Neural crest cell (in vitro differentiated cells): ENCODE data around the gene TANC2. TPM values are rescaled to one million over a fixed set of nuclear protein-coding genes. Genes with fewer than 3 reads are reported as not detected.
A peak's percentile ranks its signal among the peaks of the same experiment; 100 is the strongest.

Experiments used
- DNase-seq: peaks from one replicate; pipeline ENCODE4 v3.0.0; 2021; ENCODE audit warnings: low read depth, mixed read lengths, low spot score
- H3K27ac Mint-ChIP-seq: one replicate; pipeline ENCODE4 v1.8.0; 2021; ENCODE audit warnings: mild to moderate bottlenecking, mixed read lengths; ENCODE audit not compliant: unreplicated experiment
- H3K27me3 Mint-ChIP-seq: 2 replicates; pipeline ENCODE4 v1.8.0; 2021; ENCODE audit warnings: low read depth, mild to moderate bottlenecking, mixed read lengths
- H3K36me3 Mint-ChIP-seq: 2 replicates; pipeline ENCODE4 v1.8.0; 2021; ENCODE audit warnings: low read depth, mild to moderate bottlenecking, mixed read lengths
- H3K4me1 Mint-ChIP-seq: 2 replicates; pipeline ENCODE4 v1.8.0; 2021; ENCODE audit warnings: mixed read lengths
- H3K4me3 Mint-ChIP-seq: one replicate; pipeline ENCODE4 v1.8.0; 2021; ENCODE audit warnings: mild to moderate bottlenecking, mixed read lengths
- H3K9me3 Mint-ChIP-seq: 2 replicates; pipeline ENCODE4 v1.8.0; 2021; ENCODE audit warnings: mixed read lengths
- total RNA-seq: library from RNA; stranded (reverse); gene quantifications from 2 replicates; pipeline ENCODE4 v1.2.1, GENCODE V29; 2021
- TF ChIP-seq, protein P1 (sequence below): fragments of 200-600 bp; sonication (generic); conservative IDR thresholded peaks from 2 replicates; pipeline ENCODE4 v1.5.0; 2021; ENCODE audit warnings: antibody characterized with exemption, mild to moderate bottlenecking

Gene TANC2
- total RNA-seq, 1 donor from 2014 or later: 37.8 TPM

- no peak for DNase-seq
- Mint-ChIP-seq H3K27ac (no peak overlapping the region), H3K9me3 (no peaks in the 10 kb centered on the region), H3K4me1 (peaks cover 28% of the 10 kb centered on the region), H3K27me3 (peaks cover 15% of the 10 kb centered on the region), H3K4me3 (peak overlapping the region; percentile 24), H3K36me3 (no peaks in the 10 kb centered on the region)
- TF ChIP-seq, protein P1, sequence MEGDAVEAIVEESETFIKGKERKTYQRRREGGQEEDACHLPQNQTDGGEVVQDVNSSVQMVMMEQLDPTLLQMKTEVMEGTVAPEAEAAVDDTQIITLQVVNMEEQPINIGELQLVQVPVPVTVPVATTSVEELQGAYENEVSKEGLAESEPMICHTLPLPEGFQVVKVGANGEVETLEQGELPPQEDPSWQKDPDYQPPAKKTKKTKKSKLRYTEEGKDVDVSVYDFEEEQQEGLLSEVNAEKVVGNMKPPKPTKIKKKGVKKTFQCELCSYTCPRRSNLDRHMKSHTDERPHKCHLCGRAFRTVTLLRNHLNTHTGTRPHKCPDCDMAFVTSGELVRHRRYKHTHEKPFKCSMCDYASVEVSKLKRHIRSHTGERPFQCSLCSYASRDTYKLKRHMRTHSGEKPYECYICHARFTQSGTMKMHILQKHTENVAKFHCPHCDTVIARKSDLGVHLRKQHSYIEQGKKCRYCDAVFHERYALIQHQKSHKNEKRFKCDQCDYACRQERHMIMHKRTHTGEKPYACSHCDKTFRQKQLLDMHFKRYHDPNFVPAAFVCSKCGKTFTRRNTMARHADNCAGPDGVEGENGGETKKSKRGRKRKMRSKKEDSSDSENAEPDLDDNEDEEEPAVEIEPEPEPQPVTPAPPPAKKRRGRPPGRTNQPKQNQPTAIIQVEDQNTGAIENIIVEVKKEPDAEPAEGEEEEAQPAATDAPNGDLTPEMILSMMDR: no peak
Observed at GRCh38 chr17:62964506-62964905, 1.5 kb upstream of the TANC2 start.

GRCh38 chr17:62965174-62965685 lies 805 bp upstream of the TANC2 start:
- peaks cover 15% of the 10 kb centered on the region for H3K27me3 Mint-ChIP-seq
- peak overlapping the region; percentile 96 for H3K4me3 Mint-ChIP-seq
- H3K4me1 Mint-ChIP-seq: peaks cover 28% of the 10 kb centered on the region
- no peak for DNase-seq
- peak overlapping the region; percentile 93 for H3K27ac Mint-ChIP-seq
- TF ChIP-seq, protein P1: no peak
- no peaks in the 10 kb centered on the region for H3K9me3 Mint-ChIP-seq
- no peaks in the 10 kb centered on the region for H3K36me3 Mint-ChIP-seq

GRCh38 chr17:62966426-62967204 lies 580 bp downstream of the TANC2 start:
- peaks cover 28% of the 10 kb centered on the region for H3K4me1 Mint-ChIP-seq
- TF ChIP-seq, protein P1: no peak
- no peaks in the 10 kb centered on the region for H3K9me3 Mint-ChIP-seq
- no peaks in the 10 kb centered on the region for H3K36me3 Mint-ChIP-seq
- peak overlapping the region; percentile 87 for H3K4me3 Mint-ChIP-seq
- peaks cover 15% of the 10 kb centered on the region for H3K27me3 Mint-ChIP-seq
- no peak overlapping the region for H3K27ac Mint-ChIP-seq
- peak; percentile 59 for DNase-seq

DNA sequence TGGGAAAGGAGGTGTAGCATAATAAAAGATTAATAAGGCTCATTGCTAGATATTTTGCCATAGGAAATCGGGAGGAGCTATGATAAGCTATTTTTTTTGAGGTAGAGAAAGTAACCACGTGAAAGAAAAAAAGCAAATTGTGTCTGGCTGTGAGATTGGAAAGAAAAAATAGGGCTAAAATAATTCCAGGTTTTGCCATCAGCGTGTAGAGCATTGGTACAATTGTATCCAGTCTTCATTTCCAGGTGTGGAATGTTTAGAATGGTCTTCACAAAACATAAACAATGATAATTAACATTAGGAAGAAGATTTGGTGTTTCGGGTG lies 1.1 kb downstream of the TANC2 start:
- H3K36me3 Mint-ChIP-seq: peaks cover under 1% of the 10 kb centered on the region
- peaks cover 14% of the 10 kb centered on the region for H3K27me3 Mint-ChIP-seq
- H3K9me3 Mint-ChIP-seq: peaks cover under 1% of the 10 kb centered on the region
- TF ChIP-seq, protein P1: no peak
- no peak for DNase-seq
- no peak overlapping the region for H3K27ac Mint-ChIP-seq
- peak overlapping the region; percentile 87 for H3K4me3 Mint-ChIP-seq
- H3K4me1 Mint-ChIP-seq: peaks cover 28% of the 10 kb centered on the region

GRCh38 chr17:62968445-62968923 lies 2.4 kb downstream of the TANC2 start:
- DNase-seq: peak; percentile 16
- Mint-ChIP-seq H3K27ac (no peak overlapping the region), H3K36me3 (peaks cover 6% of the 10 kb centered on the region), H3K9me3 (peaks cover 6% of the 10 kb centered on the region), H3K4me1 (peaks cover 28% of the 10 kb centered on the region), H3K4me3 (peak overlapping the region; percentile 87), H3K27me3 (peaks cover 8% of the 10 kb centered on the region)
- TF ChIP-seq, protein P1: peak; percentile 91
